Left renal pelvis (tissue), 4 donors: Measurements from ENCODE around the gene CNN2. TPM values are rescaled to one million over a fixed set of nuclear protein-coding genes. Genes with fewer than 3 reads are reported as not detected.
A peak's percentile ranks its signal among the peaks of the same experiment; 100 is the strongest.

Experiments
- DNase-seq, 4 donors: peaks; one replicate each; pipeline ENCODE4 v3.0.0-alpha.2; 2013; ENCODE audit warnings: low read depth in 4 of 4, low spot score in 3 of 4
- polyA plus RNA-seq, 4 donors: library from polyadenylated mRNA; unstranded; fragments of 120-200 nt; gene quantifications; one replicate each; pipeline ENCODE4 v1.2.1, GENCODE V29; 2013; ENCODE audit not compliant: insufficient read length in 4 of 4

CNN2 gene
- 100 to 1,000 TPM; 171 to 188 (median 182) TPM for polyA plus RNA-seq

DNA sequence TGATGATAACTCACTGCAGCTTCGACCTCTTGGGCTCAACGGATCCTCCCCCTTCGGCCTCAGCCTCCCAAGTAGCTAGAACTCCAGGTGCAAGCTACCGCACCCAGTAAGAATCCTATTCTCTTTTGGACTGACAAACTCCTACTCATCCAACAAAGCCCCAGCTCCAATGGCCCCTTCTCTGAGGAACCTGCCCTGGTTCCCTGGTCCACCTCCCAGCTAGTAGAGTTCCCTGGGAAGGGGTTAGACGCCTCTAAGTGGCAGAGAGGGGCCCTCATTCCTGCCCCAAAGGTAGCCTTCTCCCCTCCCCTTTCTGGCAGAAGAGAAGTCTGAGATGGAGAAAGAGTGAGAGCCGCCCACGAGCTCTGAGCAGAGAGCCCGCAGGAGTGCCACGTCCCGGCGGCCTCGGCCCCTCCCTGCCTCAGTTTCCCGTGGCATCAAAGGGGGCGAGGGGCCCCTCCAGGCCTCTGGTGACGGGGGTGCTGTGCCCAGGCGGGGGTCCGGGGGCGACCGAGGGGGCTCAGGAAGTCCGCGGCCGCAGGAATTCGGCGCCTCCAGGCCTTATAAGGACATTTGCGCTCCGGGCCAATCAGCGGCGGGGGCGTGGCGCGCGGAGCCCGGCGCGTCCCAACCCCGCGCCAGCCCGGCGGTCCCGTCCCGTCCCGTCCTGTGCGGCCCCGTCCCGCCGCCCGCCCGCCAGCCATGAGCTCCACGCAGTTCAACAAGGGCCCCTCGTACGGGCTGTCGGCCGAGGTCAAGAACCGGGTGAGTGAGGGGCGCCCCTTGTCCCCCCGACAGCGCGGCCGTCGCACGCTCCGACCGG is at the start of gene CNN2:
Gene CNN2 (plus strand): TSS at position 649 of the 823 bp plus-strand sequence. CDS start 54 bp downstream, at position 703.
- DNase-seq: peak in 1 of 4 donors; percentile 67

- DNase-seq: no peak
These were observed 49.3 kb upstream of the CNN2 start for GRCh38 chr19:977058-977464.

DNA sequence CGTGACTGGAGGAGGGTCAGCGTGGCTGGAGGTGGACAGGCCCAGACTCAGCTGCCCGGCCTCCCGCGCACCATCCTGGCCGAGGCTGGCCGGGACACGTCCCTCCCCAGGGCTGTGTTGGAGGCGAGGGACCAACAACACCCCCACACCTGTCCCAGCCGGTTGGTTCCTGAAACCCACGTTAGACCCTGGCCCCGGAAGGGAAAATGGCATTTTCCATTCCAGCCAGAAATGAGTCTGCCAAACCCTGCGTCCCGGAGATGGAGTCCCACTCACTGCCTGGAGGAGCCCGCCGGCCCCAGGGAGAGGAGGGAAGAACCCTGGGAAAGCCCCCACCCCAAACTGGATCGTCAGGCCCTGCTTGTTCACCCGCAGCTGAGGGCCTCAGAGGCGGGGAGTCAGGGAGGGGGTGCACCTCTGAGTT is 47.1 kb upstream of the CNN2 start:
- DNase-seq: no peak

- no peak for DNase-seq
These were observed 46.0 kb upstream of the CNN2 start for GRCh38 chr19:980133-980998.

- DNase-seq: no peak
These were observed 43.7 kb upstream of the CNN2 start for GRCh38 chr19:982567-983170.

GRCh38 chr19:984165-984967 is 42.0 kb upstream of the CNN2 start, which contains the start of gene WDR18:
Gene WDR18 (plus strand): TSS chr19:984345. CDS start chr19:984354, 9 bp downstream.
- DNase-seq: peak; percentile 71 to 84 (median 78)

DNA sequence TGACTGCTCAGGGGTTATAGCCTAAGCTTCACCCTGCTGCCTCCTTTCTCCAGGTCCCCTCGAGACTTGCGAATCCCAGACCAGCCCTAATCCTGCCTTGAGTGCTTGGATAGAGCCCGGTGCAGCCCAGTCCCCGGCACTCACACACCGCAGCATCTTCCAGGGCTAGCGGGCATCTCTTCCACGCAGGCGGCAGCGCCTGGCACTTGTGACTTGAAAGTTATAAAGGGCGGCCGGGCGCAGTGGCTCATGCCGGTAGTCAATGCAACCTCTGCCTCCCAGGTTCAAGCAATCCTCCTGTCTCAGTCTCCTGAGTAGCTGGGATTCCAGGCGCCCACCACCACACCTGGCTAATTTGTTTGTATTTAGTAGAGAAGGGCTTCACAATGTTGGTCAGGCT is 40.3 kb upstream of the CNN2 start:
- DNase-seq: no peak

GRCh38 chr19:988081-988480 is 38.3 kb upstream of the CNN2 start:
- no peak for DNase-seq

DNA sequence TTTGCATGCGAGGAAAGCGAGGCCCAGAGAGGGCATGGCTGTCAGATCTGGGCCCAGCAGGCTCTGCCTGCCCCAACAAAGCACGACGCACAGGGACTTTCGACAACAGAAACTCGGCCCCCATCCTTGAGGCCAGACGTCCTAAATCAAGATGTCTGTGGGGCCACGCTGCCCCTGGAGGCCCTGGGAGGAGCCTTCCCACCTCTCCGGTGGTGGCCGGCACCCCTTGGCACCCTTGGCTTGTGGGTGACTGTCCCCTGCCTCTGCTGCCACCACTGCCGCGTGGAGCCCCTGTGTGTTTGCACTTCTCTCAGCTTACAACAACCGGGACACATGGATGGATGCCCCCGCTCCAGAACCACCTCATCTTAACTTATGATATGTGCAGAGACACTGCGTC is 37.9 kb upstream of the CNN2 start:
- DNase-seq: no peak

DNA sequence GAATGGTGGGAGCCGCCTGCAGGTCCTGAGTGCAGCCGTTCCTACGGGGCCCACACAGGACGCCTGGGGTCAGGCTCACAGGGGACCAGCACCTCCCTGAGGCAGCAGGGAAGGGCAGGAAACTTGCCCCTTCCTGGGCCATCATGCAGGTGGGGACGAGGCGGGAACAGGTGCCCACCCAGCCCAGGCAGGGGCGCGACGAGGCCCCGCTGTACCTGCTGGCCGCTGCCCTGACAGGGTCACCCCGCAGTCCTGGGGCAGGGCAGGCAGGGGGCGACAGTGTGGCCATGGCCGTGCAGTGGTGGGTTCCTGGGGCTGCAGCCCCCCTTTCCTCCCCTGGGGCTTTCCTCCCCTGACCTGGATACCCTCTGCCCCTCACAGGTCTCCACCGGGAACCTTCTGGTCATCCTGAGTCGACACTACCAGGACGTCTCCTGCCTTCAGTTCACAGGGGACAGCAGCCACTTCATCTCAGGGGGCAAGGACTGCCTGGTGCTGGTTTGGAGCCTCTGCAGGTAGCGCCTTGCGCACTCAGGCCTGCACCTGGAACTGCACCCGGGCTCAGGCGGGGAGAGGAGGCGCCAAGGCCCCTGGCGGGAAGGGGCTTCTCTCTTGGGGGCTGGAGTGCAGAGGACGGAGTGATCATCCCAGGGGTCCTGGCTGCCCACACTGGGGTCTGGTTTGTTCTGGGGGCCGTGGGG is 36.9 kb upstream of the CNN2 start:
- DNase-seq: no peak

GRCh38 chr19:990119-990571 is 36.3 kb upstream of the CNN2 start:
- DNase-seq: no peak

- no peak for DNase-seq
These were observed 35.7 kb upstream of the CNN2 start for GRCh38 chr19:990746-991145.

DNA sequence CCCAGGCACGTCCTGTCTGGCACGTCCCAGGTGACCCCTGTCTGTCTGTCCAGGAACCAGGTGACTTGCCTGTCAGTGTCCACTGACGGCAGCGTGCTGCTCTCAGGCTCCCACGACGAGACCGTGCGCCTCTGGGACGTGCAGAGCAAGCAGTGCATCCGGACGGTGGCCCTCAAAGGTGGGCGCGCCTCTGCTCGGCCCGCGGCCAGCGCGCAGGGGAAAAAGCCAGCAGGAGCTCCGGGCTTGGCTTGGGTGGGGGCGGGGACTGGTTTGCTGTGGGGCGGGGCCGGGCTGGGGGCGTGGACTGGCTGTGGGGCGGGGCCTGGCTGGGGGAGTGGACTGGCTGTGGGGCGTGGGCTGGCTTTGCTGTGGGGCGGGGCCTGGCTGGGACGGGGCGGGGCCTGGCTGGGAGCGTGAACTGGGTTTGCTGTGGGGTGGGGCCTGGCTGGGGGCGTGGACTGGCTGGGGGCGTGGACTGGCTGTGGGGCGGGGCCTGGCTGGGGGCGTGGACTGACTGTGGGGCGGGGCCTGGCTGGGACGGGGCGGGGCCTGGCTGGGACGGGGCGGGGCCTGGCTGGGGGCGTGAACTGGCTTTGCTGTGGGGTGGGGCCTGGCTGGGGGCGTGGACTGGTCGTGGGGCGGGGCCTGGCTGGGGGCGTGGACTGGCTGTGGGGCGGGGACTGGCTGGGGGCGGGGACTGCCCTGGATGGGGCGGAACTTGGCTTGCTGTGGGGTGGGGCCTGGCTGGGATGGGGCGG is 35.1 kb upstream of the CNN2 start:
- no peak for DNase-seq

DNA sequence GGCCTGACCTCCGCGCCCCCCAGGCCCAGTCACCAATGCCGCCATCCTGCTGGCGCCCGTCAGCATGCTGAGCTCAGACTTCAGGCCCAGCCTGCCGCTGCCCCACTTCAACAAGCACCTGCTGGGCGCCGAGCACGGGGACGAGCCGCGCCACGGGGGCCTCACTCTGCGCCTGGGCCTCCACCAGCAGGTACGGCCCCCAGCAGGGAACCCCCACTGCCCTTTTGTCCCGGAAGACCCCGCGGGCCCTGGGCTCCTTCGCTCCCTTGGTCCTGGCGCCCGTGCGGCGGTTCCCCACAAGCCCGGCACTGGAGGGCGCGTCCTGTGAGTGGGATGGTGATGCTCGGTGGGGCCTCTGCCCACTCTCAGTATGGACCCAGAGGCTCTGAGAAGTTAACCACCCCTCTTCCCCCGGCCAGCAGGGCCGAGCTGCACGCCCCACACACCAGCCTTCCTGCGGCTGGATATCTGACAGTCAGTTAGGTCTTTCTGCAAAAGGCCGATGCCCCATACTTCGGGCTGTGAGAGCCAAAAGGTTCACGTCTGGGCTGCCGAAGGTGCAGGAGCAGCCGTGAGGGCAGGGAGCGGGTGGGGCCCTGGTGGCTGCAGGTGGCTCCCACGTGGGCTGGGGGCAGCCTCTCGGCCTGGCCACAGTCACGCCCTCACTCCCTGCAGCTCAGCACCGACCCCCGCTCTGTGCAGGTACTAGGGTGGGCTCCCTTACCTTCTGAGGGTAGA is 34.3 kb upstream of the CNN2 start:
- no peak for DNase-seq

DNA sequence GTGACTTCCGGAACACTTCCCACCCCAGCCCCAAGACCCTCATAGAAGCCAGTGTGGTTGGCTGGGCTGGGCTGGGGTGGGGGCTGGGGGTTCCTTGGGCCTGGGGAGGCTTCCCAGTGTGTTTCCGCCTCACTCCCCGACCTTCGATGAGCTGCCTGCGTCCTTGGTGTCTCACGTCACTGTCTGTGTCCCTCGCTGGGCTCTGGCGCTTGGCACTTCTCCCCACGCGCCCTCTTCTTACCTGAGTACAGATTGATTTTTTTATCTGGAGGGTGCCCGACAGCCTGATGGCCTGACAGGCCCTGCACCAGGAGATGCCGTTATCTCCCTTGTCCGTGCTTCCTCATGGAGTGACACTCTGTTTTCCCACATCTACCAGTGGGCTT is 33.7 kb upstream of the CNN2 start:
- DNase-seq: no peak

- DNase-seq: no peak
These were observed 33.0 kb upstream of the CNN2 start for GRCh38 chr19:993361-993830.

- no peak for DNase-seq
These were observed 32.5 kb upstream of the CNN2 start for GRCh38 chr19:993831-994393.

- no peak for DNase-seq
These were observed 31.9 kb upstream of the CNN2 start for GRCh38 chr19:994516-994915.
